Fibroblast of pulmonary artery (primary cell): Measurements from ENCODE around the gene SYNCRIP.
"Not testable (repeated sequence)": the region's sequence is repeated elsewhere in the genome, so short reads cannot be mapped to it uniquely, and the experiment has no call there.

Source experiments
- DNase-seq: peaks from one replicate; pipeline ENCODE4 v3.0.0-alpha.2; 2010; ENCODE audit warnings: low read depth
- H3K4me3 ChIP-seq: replicated peaks from 2 replicates; pipeline ENCODE4 v1.5.1; 2011; ENCODE audit warnings: low read depth, mild to moderate bottlenecking, control low read depth, low read length, moderate library complexity
- CTCF ChIP-seq: IDR thresholded peaks from 2 replicates; pipeline ENCODE4 v1.5.1; 2011; ENCODE audit warnings: mild to moderate bottlenecking, control low read depth, low read length, inconsistent platforms; ENCODE audit errors: missing control alignments

Gene SYNCRIP

GRCh38 chr6:85642774-85643536, at the start of gene SYNCRIP:
Gene SYNCRIP, minus strand, starts transcription at chr6:85642886. Its CDS starts 1,447 bp downstream, at chr6:85641439.
- peak; percentile 98 for DNase-seq
- H3K4me3 ChIP-seq: peak within 1 kb of the TSS; percentile 97
- TF ChIP-seq CTCF: no peak

DNA sequence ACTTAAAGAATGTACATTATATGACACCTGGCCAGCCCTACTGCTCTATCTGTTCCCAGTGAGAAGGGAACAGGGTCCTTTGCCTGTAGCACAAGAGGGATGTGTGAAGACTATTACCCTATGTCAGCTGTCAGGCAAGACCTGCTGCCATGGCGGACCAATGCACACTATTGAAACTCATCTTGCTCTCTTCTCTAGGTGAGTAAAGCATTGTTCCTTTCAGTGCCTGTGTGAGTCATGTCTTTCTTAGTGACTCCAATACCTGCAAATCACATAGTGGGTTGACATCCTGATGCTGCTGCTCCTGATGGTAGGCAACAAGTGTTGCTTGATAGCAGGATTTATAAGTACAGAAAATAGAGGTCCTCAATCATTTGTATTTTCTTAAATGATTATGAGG, 48.8 kb upstream of the SYNCRIP start:
- DNase-seq: no peak
- no peak for TF ChIP-seq CTCF
- no peak overlapping the region for H3K4me3 ChIP-seq

GRCh38 chr6:85690071-85690470, 47.4 kb upstream of the SYNCRIP start:
- TF ChIP-seq CTCF: no peak
- no peak for DNase-seq

GRCh38 chr6:85685713-85686112, 43.0 kb upstream of the SYNCRIP start:
- no peak overlapping the region for H3K4me3 ChIP-seq
- TF ChIP-seq CTCF: no peak
- DNase-seq: no peak

More at GRCh38 chr6:85690071-85690470, 47.4 kb upstream of the SYNCRIP start:
- H3K4me3 ChIP-seq: no peak overlapping the region

DNA sequence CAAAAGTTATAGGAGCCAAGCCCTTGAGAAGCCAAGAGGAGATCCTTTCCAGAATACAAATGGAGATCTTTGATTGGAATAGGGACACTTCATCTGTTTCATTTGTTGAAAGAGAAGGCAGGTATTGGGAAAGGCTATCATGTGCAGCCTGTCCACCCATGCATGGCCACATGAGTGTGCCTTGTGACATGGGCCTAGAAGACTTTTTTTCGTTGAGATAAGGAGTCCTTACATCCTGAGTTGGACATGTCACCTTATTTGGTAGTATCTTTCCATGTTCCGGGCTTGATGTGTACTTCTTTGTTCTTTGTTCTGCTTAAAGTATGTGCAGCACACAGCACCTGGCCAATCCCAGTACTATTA, 42.1 kb upstream of the SYNCRIP start:
- no peak overlapping the region for H3K4me3 ChIP-seq
- no peak for TF ChIP-seq CTCF
- no peak for DNase-seq

GRCh38 chr6:85684133-85684808, 41.6 kb upstream of the SYNCRIP start:
- TF ChIP-seq CTCF: no peak
- DNase-seq: no peak
- H3K4me3 ChIP-seq: no peak overlapping the region

GRCh38 chr6:85681899-85682298, 39.2 kb upstream of the SYNCRIP start:
- H3K4me3 ChIP-seq: not testable (repeated sequence)

More at GRCh38 chr6:85681899-85682298, 39.2 kb upstream of the SYNCRIP start:
- not testable (repeated sequence) for DNase-seq
